GM06990 (cell line): ENCODE results near the gene GNG12.

Experiments
- DNase-seq: peaks from one replicate; pipeline ENCODE4 v3.0.0-alpha.2; 2011; ENCODE audit not compliant: insufficient read length; ENCODE audit errors: extremely low read depth
- H3K27me3 ChIP-seq: replicated peaks from 2 replicates; pipeline ENCODE4 v1.6.0; 2011; ENCODE audit warnings: low read length; ENCODE audit not compliant: control insufficient read depth, insufficient read depth
- H3K36me3 ChIP-seq: 2 replicates; pipeline ENCODE4 v1.5.1; 2011; ENCODE audit warnings: low read length; ENCODE audit not compliant: control insufficient read depth, insufficient read depth
- H3K4me3 ChIP-seq: replicated peaks from 2 replicates; pipeline ENCODE4 v1.5.1; 2011; ENCODE audit warnings: low read depth, mild to moderate bottlenecking, control low read depth, low read length
- TF ChIP-seq, protein P1 (sequence below): IDR thresholded peaks from 2 replicates; pipeline ENCODE4 v1.5.1; 2011; ENCODE audit warnings: low read length, control low read depth, mild to moderate bottlenecking, inconsistent platforms; ENCODE audit not compliant: insufficient read depth, poor library complexity, severe bottlenecking

GNG12 gene

GRCh38 chr1:67724928-67725560, 108.2 kb downstream of the GNG12 start:
- H3K4me3 ChIP-seq, result no peak overlapping the region
- no peak for DNase-seq
- TF ChIP-seq, protein P1, sequence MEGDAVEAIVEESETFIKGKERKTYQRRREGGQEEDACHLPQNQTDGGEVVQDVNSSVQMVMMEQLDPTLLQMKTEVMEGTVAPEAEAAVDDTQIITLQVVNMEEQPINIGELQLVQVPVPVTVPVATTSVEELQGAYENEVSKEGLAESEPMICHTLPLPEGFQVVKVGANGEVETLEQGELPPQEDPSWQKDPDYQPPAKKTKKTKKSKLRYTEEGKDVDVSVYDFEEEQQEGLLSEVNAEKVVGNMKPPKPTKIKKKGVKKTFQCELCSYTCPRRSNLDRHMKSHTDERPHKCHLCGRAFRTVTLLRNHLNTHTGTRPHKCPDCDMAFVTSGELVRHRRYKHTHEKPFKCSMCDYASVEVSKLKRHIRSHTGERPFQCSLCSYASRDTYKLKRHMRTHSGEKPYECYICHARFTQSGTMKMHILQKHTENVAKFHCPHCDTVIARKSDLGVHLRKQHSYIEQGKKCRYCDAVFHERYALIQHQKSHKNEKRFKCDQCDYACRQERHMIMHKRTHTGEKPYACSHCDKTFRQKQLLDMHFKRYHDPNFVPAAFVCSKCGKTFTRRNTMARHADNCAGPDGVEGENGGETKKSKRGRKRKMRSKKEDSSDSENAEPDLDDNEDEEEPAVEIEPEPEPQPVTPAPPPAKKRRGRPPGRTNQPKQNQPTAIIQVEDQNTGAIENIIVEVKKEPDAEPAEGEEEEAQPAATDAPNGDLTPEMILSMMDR, result no peak
- H3K27me3 ChIP-seq, result no peaks in the 10 kb centered on the region
- no peaks in the 10 kb centered on the region for H3K36me3 ChIP-seq

DNA sequence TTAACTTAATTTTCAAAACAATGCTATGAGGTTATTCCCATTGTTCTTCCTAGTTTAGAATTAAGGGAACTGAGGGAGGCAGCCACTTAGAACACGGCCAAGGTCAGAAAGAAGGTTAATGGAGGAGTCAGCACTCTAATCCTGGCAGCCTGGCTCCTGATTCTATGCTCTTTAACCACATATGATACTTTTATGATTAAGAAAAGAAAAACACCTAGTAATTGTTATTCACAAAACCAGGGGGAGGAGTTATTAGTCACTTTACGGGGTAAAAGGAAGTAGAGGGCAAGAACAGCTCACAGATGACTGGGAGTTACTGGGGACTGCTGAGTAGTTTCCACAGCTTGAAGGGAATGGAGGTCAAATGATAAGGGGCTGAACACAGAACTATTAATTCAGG, 109.6 kb downstream of the GNG12 start:
- TF ChIP-seq, protein P1, result no peak
- DNase-seq, result no peak
- H3K27me3 ChIP-seq, result no peaks in the 10 kb centered on the region
- no peaks in the 10 kb centered on the region for H3K36me3 ChIP-seq
- H3K4me3 ChIP-seq, result no peak overlapping the region

DNA sequence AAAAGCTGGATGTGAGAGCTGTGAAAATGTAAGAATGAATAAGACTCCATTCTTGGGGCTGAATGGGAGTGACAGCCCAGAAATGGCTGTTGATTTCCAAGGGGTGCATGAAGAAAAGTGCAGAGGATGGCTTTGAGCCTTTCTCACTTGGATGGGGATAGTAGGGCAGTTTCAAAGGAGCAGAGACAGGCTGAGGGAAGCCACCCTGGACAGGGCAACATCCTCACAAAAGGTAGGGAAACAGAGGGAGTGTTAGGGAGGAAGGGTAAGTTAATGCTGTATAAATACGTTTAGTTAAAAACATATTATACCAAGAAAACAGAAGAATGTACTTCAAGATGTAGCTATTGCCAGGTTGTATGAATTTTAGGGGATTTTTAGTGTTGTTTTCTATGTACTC, 110.1 kb downstream of the GNG12 start:
- no peak overlapping the region for H3K4me3 ChIP-seq
- H3K27me3 ChIP-seq, result no peaks in the 10 kb centered on the region
- H3K36me3 ChIP-seq, result no peaks in the 10 kb centered on the region
- DNase-seq, result no peak
- TF ChIP-seq, protein P1, result no peak

DNA sequence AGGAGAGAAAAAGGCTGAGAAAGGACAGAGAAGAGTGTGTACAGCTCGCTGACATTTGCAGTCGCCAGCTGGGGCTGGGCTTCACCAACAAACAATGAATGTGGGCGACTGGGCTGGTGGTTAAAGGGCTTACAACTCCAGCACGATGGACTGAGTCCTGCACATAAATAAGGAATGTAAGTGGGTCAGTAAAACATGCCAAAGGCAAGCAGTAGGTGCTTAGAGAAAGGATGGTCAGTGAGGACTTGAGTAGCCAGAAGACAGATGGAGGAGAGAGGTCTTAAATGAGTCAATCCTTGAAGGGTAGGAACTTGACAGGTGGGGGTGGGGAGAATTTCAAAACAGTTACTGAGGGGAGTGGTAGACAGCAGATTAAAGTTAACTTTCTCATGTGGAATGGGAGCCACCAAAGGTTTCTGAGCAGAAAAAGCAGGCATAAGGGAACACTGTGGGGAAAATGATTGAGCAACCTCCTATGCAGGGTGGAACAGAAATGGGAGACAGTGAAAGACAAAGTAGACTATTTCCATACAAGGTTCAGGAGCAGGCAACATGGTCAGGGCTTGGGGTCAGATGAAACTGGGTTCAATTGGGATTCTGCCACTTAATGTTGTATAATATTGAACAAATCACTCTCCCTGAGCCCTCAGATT, 110.8 kb downstream of the GNG12 start:
- Histone ChIP-seq H3K27me3 (no peaks in the 10 kb centered on the region), H3K36me3 (no peaks in the 10 kb centered on the region), H3K4me3 (no peak overlapping the region)
- no peak for DNase-seq
- TF ChIP-seq, protein P1, result no peak

GRCh38 chr1:67721650-67722291, 111.5 kb downstream of the GNG12 start:
- H3K27me3 ChIP-seq, result no peaks in the 10 kb centered on the region
- DNase-seq, result no peak
- TF ChIP-seq, protein P1, result no peak
- H3K36me3 ChIP-seq, result no peaks in the 10 kb centered on the region
- H3K4me3 ChIP-seq, result no peak overlapping the region
